DMS53 treated with DMSO at 0.1 percent for 48 hours (cell line): ENCODE measurements around the gene ITPR1.
A peak's percentile ranks its signal among the peaks of the same experiment; 100 is the strongest.

Experiments used
- DNase-seq: peaks from one replicate; lab custom pipeline; 2025; ENCODE audit not compliant: unreplicated experiment; lab: John Stamatoyannopoulos, UW

ITPR1 gene

DNA sequence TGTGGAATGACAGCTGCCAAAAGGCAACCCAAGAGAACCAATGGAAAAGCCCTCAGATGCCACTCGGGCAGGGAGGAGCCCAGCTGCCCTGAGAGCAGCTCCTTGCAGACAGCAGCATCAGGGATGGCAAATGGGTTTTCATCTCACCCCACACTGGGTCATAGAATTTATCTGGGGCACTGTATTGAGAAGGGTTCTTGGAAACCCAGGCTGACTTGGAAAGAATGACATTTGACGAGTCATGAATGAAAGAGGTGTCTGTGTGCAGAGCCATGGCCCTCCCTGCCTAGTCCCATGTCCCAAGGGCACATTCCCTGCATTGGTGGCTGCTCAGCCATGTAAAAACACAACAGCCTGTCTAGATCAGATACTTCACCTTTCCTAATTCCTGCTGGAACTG, 328.2 kb downstream of the ITPR1 start:
- DNase-seq: no peak

DNA sequence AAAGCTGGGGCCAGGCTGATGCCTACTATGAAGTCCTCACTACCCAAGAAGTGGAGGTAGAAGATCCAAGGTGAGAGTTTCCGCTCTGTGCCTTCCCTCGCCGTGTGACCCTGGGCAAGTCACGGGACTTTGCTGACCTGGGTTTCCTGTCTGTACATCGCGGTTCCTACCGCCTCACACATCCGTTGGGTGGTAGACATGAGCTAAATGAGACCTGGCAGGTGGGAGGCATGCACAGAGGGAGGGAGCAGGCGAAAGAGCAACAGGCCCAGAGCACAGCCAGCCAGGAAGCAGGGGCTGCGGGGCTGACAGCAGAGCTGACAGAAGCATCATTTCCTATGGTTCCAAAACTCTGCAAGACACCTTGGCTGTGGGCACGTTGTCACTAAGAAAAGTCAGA, 328.8 kb downstream of the ITPR1 start:
- DNase-seq: no peak

DNA sequence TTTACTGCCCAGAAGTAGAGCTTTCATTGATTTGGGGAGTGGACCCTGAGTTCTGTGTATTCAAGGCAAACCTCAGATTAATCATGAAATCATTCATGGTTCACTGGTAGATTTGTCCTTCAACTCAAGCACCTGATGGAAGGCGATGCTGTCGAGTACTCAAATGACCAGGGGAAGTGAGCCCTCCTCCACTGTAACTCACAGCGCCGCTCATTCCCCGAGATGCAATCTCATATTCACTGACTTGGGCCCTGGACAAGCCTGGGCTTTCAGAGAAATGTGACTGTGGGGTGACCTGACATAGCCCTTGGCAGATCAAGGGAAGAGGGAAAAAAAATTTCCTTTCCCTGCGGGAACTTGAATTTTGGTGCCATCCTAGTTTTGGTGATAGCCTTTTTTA, 329.4 kb downstream of the ITPR1 start:
- no peak for DNase-seq

DNA sequence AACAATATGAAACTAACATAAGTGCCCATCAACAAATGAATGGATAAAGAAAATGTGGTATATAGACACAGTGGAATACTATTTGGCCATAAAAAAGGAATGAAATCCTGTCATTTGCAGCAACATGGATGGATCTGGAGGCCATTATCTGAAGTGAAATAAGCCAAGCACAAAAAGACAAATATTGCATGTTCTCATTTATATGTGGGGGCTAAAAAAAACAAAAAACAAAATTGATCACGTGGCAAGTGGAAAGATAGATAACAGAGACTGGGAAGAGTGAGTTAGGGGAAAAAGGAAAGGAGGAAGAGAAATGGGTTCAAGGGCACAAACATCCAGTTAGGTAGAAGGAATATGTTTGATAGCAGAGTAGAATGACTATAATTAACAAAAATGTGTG, 330.2 kb downstream of the ITPR1 start:
- no peak for DNase-seq

DNA sequence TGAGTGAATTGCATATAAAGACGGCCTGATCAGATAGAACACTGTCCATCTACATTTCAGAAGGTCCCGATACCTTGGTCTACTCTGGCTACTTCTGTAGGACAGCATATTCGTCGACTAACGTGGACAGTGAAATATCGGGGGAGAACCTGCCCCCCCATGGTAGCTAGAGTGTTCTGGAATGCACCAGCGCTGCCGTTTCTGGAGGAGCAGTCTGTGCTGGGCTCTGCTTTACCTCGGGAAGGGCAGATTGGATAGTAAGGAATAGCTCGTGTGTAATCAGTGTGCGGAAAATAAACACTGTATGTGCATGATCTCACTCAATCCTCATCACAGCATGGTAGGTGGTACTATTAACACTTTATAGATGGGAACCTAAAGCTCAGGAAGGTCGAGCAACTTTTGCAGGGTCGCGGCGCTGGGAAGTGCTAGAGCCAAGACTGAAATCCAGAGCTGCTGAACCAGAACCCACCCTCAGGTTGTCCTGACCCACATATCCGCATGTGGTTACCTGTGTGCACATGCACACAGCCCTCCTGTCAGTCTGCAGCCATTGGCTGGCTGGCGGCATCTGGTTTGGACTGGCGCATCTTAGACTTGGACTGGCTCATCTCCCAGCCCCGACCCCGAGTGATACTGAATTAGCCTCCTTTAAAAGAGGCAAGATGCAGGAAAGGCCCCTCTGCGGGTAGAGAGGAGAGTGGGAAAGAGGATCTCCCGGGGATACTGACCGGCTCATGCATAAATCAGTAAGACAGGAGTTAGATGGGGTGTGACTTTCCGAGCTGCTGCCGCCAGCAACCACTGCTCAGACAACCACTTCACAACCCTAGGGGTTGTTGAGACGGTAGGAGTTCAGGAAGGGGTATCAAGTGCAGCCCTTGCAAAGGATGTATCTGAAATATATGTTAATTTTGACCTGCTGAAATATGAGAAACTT, 331.1 kb downstream of the ITPR1 start:
- no peak for DNase-seq

DNA sequence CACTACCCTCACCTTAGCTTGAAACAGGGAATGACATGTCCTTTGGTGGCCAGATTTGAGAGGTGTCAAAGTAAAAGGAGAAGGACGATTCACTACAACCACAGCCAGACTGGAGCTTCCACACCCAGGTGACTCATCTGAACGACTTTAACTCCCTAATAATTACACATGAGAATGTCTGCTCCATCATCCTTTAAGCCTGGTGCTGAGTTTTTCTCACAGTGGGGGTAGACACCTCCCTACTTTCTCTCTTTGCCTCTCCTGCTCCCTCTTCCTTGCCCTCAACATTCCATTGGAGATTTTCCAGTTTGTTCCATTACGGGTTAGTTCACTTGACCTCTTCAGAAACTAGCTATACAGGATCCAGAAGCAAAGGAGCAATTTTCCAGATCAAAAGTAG, 331.8 kb downstream of the ITPR1 start:
- DNase-seq: no peak

DNA sequence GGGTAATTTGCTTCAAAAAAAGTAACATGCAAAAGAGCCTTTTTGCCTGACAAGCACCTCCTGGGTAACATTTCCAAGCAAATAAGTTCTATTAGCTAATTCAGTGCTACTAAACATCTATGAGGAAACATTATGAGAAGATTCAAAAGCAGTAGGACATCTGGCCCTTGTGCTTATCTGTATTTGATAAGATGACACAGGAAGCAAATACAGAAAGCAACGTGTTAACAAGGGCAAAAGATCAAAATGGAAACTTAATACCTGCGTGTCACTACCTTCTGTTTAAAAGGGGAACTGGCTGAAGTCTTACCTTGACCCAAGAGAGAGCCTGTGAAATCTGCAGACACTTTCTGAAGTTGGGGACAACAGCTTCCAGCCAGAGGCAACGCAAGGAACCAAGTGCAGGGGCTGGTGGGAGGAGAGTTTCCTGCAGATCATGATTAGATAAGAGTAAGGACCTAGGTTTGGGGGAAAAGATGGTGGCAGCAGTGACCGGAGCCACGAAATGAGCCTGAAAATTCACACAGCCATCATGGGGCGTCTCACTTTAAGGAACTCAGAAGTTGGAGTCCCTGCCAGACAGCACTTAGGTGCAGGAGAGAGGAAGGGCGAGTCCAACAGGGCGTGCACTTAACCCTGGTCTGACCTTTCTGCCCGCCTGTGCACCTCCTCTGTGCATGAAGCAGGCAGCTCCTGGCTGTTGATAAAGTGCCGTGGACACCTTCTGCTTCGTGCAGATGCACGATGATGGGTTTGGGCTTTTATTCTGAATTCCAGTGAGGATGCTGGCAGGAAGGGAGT, 332.5 kb downstream of the ITPR1 start:
- DNase-seq: no peak

DNA sequence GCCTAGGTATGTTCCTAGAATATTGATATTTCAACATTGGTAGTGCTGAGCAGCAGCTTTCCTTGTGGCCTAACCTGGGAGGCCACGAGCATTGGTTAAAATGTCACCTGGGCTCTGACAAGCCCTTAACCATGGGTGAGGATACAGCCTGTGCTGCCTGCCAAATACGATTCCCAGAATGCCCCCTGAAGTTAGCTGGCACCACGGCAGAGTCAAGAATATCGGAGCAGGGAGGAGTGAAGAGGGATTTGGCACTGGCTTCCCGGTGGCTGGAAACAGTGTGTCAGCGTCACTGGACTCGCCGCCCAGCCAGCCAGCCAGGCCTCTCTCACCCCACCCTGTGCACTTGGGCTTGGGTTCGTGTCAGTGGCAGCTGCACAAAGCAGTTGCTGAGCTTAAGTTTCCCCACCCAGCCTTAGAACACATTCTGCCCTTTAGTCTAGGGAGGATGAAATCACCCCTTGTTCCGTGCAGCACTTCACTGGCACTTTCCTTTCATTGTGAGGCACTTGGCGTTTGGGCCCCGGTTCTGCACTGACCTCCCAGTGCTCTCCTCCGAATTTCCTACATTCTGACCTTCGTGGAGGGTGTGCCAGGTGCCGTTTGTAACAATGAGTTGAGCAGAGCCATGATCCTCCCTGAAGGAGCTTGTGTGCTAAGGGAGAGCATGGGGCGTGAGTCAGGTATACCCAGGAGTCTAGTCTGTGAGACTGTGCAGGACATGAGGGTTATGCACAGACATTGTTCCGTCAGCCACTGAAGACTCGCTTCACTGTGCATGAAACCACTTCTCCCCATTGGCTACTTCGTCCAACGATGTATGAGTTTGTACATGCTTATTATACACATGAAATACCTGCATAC, 333.3 kb downstream of the ITPR1 start:
- no peak for DNase-seq

DNA sequence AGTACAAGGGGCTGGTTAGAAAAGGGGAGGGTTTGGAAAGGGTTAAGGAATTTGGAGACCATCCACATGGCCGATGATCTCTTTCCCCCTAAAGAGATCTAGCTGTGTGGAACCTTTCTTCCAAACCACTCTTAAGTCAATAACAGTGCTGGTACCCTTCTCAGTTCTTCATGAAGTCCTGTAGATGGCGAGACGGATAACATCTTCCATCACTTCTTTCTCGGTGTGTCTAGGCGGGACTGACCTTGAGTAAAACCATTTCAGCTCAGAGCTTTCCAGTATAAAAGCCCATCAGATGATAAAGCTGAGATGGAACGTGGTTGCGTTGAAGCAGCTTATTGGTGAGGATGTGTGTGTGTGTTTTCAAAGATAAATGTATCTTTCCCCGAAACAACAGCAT, 334.6 kb downstream of the ITPR1 start:
- DNase-seq: no peak

DNA sequence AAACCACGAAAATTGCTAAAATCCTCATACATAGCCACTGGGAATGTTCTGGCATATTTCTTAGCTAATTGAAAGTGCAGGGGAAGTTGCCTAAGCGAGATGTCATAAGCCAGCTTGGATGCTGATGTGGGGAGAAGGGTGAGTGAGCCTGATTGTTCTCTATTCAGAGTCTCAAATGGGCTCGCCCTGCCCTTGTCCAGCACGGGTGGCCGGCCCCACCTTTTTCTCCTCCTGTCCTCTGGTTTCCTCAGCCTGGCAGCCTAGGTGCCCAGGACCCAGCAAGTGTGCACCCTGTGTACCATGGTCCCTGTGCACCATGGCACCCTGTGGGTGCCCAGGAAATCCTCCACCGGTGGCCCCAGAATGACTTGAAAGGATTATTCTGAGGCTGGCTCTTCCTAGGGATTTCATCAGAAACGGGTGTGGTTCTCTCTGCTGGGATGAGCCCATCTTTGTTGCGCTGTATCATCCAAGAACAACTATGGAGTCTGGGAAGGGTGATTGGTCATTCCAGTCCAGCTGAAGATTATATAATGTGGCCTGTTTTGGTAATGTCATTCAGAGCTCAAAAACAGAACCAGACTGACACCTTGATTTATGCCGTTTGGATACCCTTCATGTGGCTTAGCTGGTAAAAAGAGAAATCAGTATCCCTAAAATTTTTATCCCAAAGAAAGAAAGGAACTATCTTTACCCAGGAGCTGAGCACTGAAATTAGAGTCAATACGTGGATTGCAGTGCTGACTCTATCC, 335.3 kb downstream of the ITPR1 start:
- DNase-seq: no peak

DNA sequence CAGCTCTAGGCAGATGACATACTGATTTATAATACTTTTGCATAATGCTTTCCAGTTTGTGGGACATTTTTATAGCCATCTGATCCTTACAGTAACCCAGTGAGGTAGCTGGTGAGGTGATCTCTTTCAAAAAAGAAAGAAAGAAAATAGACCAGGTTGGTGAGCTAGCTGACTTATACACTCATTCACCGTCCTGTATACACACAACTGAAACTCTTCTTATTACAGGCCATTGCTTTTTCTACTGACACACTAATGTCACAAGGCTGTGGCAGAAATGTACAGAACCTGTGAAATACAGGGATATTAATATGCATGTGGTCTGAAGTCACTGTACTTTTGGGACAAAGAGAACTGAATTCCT, 335.9 kb downstream of the ITPR1 start:
- DNase-seq: no peak

DNA sequence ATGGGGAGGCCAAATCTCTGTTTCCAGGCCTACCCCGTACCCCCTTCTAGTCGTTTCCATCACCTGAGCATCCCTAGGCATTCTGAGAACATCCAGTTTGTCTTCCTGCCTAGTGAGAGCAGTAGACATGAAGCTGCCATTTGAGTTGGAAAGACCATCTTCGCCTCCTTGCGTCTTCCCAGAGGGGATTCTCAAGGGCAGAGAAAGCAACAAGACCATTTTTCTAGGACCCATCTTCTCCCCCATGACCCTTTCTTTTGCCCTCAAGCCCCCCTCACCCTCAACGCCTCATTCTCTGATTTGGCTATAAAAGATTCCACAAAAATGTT, 337.4 kb downstream of the ITPR1 start:
- DNase-seq: no peak

DNA sequence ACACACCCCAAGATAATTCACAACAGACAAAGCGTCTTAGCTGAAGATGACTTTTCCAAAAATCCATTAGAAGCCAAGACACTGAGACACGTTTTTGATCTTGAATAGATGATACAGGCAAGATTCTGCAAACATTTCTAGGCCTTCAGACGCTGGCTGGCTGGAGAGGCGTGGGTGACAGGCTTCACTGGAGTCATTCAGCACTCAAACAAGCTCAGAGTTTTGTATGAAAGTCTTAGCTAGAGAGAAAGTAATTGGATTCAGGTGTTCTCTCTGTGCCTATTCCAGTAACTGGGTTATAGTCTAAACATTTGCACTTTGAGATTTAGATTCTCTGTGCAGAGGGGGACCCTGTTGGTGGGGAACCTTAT, 338.4 kb downstream of the ITPR1 start:
- DNase-seq: no peak

DNA sequence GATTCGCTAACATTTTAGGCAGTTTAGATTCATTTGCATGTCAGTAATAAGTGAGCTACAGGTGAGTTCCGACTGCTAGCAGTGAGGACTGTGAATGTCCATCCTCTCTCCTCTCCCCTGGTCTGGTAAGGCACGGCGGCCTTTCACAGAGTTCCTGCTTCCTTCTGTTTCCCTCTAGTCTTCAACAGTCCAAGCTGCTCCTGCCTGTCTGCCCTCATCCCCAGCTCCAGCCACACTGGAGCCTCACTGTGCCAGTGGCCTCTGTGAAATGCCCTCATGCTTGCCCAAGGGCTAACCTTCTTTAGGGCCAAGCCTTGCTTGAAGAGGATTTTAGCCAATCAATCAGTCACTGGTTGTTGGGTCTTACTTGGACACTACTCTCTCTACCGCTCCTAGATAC, 340.3 kb downstream of the ITPR1 start:
- DNase-seq: no peak

DNA sequence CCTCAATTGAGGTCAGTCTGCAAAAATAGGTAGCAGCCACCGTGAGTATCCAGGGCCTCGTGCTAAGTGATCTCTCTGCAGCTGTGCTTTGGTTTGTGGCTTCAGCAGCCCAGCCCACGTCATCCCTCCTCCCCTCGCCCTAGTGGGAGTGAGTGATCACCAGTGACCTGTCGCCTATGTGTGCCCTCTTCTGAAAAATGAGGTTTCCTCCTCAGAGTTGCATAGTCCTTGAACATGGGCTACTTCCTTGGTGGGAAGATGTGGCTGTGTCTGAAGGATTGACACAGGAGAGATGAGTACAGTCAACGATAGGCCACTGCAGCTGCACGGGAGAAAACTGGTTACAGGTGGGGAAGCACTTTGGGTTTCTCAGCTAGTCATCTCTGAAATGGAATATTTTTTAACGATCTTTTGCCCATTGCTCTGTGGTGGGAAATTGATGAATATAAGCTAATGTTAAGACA, 341.3 kb downstream of the ITPR1 start:
- DNase-seq: no peak

DNA sequence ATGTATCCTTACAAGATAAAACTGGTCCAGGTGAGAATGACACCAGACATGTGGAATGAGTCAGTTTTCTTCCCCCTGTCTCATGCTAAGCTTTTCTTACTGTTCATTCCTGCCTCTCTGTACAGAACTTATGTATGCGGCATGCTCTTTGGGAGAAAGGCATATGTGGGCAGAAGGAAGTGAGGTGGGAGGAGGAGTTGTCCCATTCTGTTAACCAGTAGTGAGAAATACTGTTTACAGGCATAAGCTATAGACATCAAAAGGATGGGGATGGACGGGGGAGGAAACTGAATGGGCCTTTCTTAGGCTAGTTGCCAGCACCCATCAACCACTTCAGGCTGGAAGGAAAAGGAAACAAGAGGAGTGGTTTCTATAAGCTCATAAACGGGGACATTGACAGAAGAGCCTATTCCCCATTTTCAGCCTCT, 342.5 kb downstream of the ITPR1 start:
- no peak for DNase-seq

DNA sequence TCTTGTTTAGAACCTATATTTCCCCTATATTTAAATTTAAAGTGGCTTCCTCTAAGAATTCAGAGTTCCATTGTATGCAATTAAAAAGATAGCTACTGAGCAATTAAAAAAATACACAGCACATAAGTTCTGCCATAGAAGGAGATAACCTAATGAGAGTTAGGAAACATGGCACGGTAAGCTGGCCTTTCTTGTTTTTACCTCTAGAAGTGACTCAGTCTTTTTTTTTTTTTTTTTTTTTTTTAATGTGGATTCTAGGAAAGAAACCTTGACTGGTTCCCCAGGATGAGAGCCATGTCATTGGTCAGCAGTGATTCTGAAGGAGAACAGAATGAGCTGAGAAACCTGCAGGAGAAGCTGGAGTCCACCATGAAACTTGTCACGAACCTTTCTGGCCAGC, 343.4 kb downstream of the ITPR1 start:
- DNase-seq: no peak

DNA sequence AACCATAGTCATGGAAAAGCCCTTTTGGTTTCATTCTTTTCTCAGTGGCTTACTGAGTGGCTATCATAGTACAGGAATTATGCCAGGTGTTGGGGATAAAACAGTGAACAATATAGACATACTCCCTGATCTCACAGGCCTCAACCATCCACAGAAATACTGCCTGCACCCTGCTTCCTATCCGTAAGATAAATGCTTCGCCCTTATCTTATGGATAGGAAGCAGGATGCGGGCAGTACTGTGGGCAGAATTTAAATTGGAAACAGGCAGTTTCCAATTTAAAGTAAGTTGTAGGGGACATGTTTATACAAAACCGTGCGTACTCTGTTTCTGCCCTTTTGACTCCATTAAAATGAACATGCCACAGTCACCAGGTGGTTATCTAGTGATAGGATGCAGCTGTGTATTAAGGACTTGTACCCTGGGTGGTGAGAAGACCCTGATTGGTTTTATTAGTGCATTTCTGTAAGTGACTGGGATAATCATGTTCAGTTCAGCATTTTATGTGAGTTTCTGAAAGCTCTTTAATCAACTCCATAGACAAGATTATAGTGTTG, 344.3 kb downstream of the ITPR1 start:
- DNase-seq: no peak

DNA sequence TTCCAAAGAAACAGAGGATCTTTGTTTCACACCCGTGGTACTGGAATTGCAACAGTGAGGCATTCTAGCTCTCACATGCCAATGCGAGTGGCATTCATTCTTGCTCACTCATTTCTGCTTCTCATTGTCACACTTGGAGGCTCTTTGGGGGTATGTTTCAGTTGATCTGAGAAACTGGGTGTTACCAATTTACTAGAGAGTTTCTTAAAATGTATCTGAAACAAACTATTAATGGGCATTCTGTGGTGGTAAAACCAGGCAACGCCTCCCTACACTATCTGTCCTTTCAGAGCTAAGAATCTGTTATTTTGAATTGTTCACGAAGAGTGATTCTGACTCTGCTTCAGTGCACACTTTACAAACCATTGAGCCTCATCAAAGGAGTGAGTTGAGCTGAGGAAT, 345.5 kb downstream of the ITPR1 start:
- no peak for DNase-seq

DNA sequence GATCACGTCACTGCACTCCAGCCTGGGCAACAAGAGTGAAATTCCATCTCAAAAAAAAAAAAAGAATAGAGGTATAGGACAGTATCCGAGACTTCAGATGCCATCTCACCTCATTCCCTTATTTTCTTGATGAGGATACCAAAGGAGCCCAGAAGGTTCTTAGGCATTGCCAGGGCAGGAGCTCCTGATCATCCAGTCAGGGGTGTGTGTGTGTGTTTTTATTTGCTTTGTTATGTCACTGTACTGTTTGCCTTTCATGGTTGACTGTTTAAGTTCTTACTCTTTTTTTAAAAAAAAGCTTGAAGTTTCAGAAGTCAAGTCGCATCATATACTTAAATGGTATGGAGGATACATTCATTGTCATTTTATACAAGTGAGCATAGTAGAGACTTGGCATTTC, 346.1 kb downstream of the ITPR1 start:
- peak; percentile 9 for DNase-seq
